Measurements from ENCODE around the gene RGS6. TPM values are rescaled to one million over a fixed set of nuclear protein-coding genes. Genes with fewer than 3 reads are reported as not detected.

The RGS6 gene
- total RNA-seq, 1 experiment from 2014 or later: not detected

GRCh38 chr14:72057701-72058285, 125.6 kb downstream of the RGS6 start:
- TF ChIP-seq EZH2 (IDR thresholded peaks at IDR 0.05; ENCODE audit: low read length, unreplicated experiment) (no peak), CTCF (conservative IDR thresholded peaks at IDR 0.05; ENCODE audit: low read depth, low read length) (no peak)
- Histone ChIP-seq H3K4me2 (ENCODE audit: low read length) (no peak overlapping the region), H3K79me2 (ENCODE audit: low read length) (no peaks in the 10 kb centered on the region), H3K27me3 (ENCODE audit: low read length) (peaks cover 69% of the 10 kb centered on the region), H3K4me3 (ENCODE audit: low read length) (no peak overlapping the region), H3F3A (ENCODE audit: low read length, unreplicated experiment) (no peaks in the 10 kb centered on the region), H2AFZ (ENCODE audit: low read length) (no peak overlapping the region), H4K20me1 (ENCODE audit: low read length) (no peaks in the 10 kb centered on the region), H3K9me3 (ENCODE audit: low read length) (no peaks in the 10 kb centered on the region), H3K9me2 (replicated peaks; ENCODE audit: low read length) (no peaks in the 10 kb centered on the region), H3K4me1 (ENCODE audit: insufficient read depth, low read length) (no peaks in the 10 kb centered on the region), H3K27ac (ENCODE audit: low read length) (no peak overlapping the region), H3K36me3 (ENCODE audit: low read depth, low read length) (no peaks in the 10 kb centered on the region), H3K9ac (ENCODE audit: low read length) (no peak overlapping the region)
- CTCF ChIA-PET: no interaction called here
- POLR2A ChIA-PET (ENCODE audit: unreplicated experiment): no interaction called here
- DNase-seq (no peak), ATAC-seq (no peak)
- no TSS peak for BruUV-seq (replicated peaks)
- intact Hi-C loops (cut with micrococcal nuclease): no loop called here

GRCh38 chr14:72060460-72060859, 128.2 kb downstream of the RGS6 start:
- ATAC-seq (no peak), DNase-seq (no peak)
- BruUV-seq (replicated peaks): no TSS peak
- TF ChIP-seq CTCF (conservative IDR thresholded peaks at IDR 0.05; ENCODE audit: low read depth, low read length) (no peak), EZH2phosphoT487 (IDR thresholded peaks at IDR 0.05; ENCODE audit: borderline replicate concordance, low read length) (no peak), EZH2 (IDR thresholded peaks at IDR 0.05; ENCODE audit: low read length, unreplicated experiment) (no peak)
- Histone ChIP-seq H3K9me2 (replicated peaks; ENCODE audit: low read length) (no peaks in the 10 kb centered on the region), H3K4me3 (ENCODE audit: low read length) (no peak overlapping the region), H3K9me3 (ENCODE audit: low read length) (no peaks in the 10 kb centered on the region), H3K9ac (ENCODE audit: low read length) (no peak overlapping the region), H3K4me2 (ENCODE audit: low read length) (no peak overlapping the region), H3F3A (ENCODE audit: low read length, unreplicated experiment) (no peaks in the 10 kb centered on the region), H3K27me3 (ENCODE audit: low read length) (peaks cover 59% of the 10 kb centered on the region), H4K20me1 (ENCODE audit: low read length) (no peaks in the 10 kb centered on the region), H3K36me3 (ENCODE audit: low read depth, low read length) (no peaks in the 10 kb centered on the region), H2AFZ (ENCODE audit: low read length) (no peak overlapping the region), H3K27ac (ENCODE audit: low read length) (no peak overlapping the region), H3K79me2 (ENCODE audit: low read length) (no peaks in the 10 kb centered on the region), H3K4me1 (ENCODE audit: insufficient read depth, low read length) (no peaks in the 10 kb centered on the region)
- intact Hi-C loops (cut with micrococcal nuclease): no loop called here
- POLR2A ChIA-PET (ENCODE audit: unreplicated experiment): no interaction called here
- CTCF ChIA-PET: no interaction called here

GRCh38 chr14:72060917-72061316, 128.7 kb downstream of the RGS6 start:
- intact Hi-C loops (cut with micrococcal nuclease): no loop called here
- TF ChIP-seq CTCF (conservative IDR thresholded peaks at IDR 0.05; ENCODE audit: low read depth, low read length): no peak
- Histone ChIP-seq H3K4me3 (ENCODE audit: low read length) (no peak overlapping the region), H3K4me1 (ENCODE audit: insufficient read depth, low read length) (no peaks in the 10 kb centered on the region), H3K27ac (ENCODE audit: low read length) (no peak overlapping the region), H3F3A (ENCODE audit: low read length, unreplicated experiment) (no peaks in the 10 kb centered on the region), H3K9me3 (ENCODE audit: low read length) (no peaks in the 10 kb centered on the region), H4K20me1 (ENCODE audit: low read length) (no peaks in the 10 kb centered on the region), H3K4me2 (ENCODE audit: low read length) (no peak overlapping the region), H3K27me3 (ENCODE audit: low read length) (peaks cover 56% of the 10 kb centered on the region), H3K36me3 (ENCODE audit: low read depth, low read length) (no peaks in the 10 kb centered on the region), H3K9me2 (replicated peaks; ENCODE audit: low read length) (no peaks in the 10 kb centered on the region), H3K79me2 (ENCODE audit: low read length) (no peaks in the 10 kb centered on the region), H3K9ac (ENCODE audit: low read length) (no peak overlapping the region), H2AFZ (ENCODE audit: low read length) (no peak overlapping the region)
- ATAC-seq: no peak
- POLR2A ChIA-PET (ENCODE audit: unreplicated experiment): no interaction called here
- no peak for DNase-seq
- CTCF ChIA-PET: no interaction called here
- no TSS peak for BruUV-seq (replicated peaks)
